ENCODE data around the gene SYNGR1. TPM values are rescaled to one million over a fixed set of nuclear protein-coding genes. Genes with fewer than 3 reads are reported as not detected.

Gene SYNGR1
- total and polyA plus RNA-seq, 8 donors = 0.45 to 18.1 (median 6.4) TPM

DNA sequence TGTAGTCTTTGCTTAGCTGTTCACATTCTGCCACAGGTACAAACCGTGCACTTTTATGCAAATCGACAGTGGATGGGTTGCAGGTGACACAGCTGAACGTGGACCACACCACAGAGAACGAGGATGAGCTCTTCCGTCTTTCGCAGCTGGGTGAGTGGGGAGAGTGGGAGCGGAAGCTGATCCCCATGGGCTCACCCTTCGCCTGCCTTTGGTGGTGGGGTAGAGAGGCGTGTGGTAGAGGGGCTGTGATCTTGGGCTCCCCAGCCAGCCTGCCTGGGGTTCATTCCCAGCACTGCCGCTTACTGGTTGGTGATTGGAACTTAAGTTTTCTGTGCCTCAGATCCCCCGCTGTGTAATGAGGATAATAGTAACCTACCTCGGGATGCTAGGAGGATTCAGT is 68.9 kb downstream of the SYNGR1 start:
- no peak overlapping the region for H3K4me3 ChIP-seq
- peaks cover 72 to 93% (median 89%) of the 10 kb centered on the region in 4 donors for H3K36me3 ChIP-seq
- WGBS, 5 donors = 89 to 96% (median 91%) methylated on average over 11 to 12 of the region's 12 CpGs
- no peak for DNase-seq
- peaks cover 0 to 10% (median 4%) of the 10 kb centered on the region in 4 donors for H3K4me1 ChIP-seq
- no peak overlapping the region for H3K27ac ChIP-seq
- TF ChIP-seq POLR2AphosphoS5 (IDR thresholded peaks at IDR 0.05) (no peak), EP300 (IDR thresholded peaks at IDR 0.05) (no peak), POLR2A (IDR thresholded peaks at IDR 0.05) (no peak)
- TF ChIP-seq, protein P1, sequence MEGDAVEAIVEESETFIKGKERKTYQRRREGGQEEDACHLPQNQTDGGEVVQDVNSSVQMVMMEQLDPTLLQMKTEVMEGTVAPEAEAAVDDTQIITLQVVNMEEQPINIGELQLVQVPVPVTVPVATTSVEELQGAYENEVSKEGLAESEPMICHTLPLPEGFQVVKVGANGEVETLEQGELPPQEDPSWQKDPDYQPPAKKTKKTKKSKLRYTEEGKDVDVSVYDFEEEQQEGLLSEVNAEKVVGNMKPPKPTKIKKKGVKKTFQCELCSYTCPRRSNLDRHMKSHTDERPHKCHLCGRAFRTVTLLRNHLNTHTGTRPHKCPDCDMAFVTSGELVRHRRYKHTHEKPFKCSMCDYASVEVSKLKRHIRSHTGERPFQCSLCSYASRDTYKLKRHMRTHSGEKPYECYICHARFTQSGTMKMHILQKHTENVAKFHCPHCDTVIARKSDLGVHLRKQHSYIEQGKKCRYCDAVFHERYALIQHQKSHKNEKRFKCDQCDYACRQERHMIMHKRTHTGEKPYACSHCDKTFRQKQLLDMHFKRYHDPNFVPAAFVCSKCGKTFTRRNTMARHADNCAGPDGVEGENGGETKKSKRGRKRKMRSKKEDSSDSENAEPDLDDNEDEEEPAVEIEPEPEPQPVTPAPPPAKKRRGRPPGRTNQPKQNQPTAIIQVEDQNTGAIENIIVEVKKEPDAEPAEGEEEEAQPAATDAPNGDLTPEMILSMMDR (IDR thresholded peaks at IDR 0.05) = no peak
- H3K27me3 ChIP-seq = no peaks in the 10 kb centered on the region
- no peaks in the 10 kb centered on the region for H3K9me3 ChIP-seq
- intact Hi-C loops (cut with DNase I; ENCODE audit: low total_unique reads) = no loop called here

DNA sequence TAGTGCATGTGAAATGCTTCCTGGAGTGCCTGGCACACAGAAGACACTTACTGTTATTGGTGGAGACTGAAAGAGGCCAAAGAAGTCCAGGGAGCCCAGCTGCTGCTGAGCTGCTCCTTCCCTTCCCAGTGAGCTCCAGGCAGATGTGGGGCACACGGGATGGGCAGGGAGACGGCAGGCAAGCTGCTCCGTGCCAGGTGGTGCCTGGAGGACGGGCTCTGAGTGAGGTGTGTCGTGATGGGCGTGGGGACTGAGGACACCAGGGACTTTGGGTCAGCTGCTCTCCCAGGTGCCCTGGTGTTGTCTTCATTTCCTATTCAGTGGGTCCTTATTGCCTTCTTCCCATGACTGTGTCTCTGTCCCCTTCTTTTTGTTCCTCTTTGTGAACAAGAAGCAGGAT is 69.3 kb downstream of the SYNGR1 start:
- no peak for DNase-seq

DNA sequence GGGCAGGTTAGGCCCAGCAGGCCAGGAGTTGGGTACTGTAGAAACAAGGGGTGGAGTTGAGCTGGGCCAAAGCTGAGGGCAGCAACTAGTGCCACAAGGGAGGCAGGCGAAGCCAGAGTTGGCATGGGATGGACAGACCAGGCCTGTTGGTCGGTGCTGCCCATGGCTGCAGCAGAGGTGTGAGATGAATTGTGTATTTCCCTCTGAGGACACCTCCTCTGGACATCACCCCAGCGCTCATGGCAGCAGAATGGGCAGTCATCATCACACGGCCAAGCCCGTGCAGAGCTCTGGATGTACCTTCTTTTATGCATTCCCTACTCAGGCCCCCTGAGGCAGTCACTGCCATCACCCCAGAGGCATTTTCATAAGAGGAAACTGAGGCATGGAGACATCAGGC is 70.1 kb downstream of the SYNGR1 start:
- Histone ChIP-seq H3K36me3 (peaks cover 84 to 100% (median 99%) of the 10 kb centered on the region in 4 donors), H3K27ac (no peak overlapping the region), H3K27me3 (no peaks in the 10 kb centered on the region), H3K4me1 (peaks cover 0 to 2% (median under 1%) of the 10 kb centered on the region in 4 donors), H3K4me3 (no peak overlapping the region), H3K9me3 (no peaks in the 10 kb centered on the region)
- 84 to 95% (median 93%) methylated on average over 4 to 5 of the region's 5 CpGs for WGBS, 5 donors
- no peak for DNase-seq
- TF ChIP-seq, protein P1 (IDR thresholded peaks at IDR 0.05) = no peak
- intact Hi-C loops (cut with DNase I; ENCODE audit: low total_unique reads) = no loop called here

More for the DNA sequence above, 69.3 kb downstream of the SYNGR1 start:
- Histone ChIP-seq H3K4me3 (no peak overlapping the region), H3K4me1 (peaks cover 0 to 8% (median 3%) of the 10 kb centered on the region in 4 donors), H3K27me3 (no peaks in the 10 kb centered on the region), H3K36me3 (peaks cover 76 to 97% (median 93%) of the 10 kb centered on the region in 4 donors), H3K9me3 (no peaks in the 10 kb centered on the region), H3K27ac (no peak overlapping the region)
- TF ChIP-seq POLR2AphosphoS5 (IDR thresholded peaks at IDR 0.05) = no peak
- no peak for TF ChIP-seq POLR2A (IDR thresholded peaks at IDR 0.05)
- TF ChIP-seq EP300 (IDR thresholded peaks at IDR 0.05) = no peak
- TF ChIP-seq, protein P1 (IDR thresholded peaks at IDR 0.05) = no peak
- 88 to 94% (median 92%) methylated on average over 5 to 6 of the region's 6 CpGs for WGBS, 5 donors
- intact Hi-C loops (cut with DNase I; ENCODE audit: low total_unique reads) = no loop called here

DNA sequence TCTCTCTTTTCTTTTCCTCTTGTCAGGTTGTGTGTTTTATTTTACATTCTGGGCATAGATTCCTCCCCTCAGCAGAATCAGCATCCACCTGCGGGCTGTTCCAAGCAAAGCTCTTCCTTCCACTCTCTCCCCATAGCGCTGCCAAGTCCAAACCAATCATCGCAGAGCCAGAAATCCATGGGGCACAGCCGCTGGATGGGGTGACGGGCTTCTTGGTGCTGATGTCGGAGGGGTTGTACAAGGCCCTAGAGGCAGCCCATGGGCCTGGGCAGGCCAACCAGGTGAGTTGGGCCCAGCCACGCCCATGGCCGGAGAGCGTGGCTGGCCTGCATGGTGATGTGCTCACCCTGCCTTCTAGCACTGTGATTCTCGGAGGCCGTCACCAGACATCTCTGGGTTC is 71.9 kb downstream of the SYNGR1 start:
- intact Hi-C loops (cut with DNase I; ENCODE audit: low total_unique reads) = no loop called here
- WGBS, 5 donors = 92 to 99% (median 95%) methylated on average over 6 to 11 of the region's 11 CpGs
- no peak overlapping the region for H3K4me3 ChIP-seq
- no peak overlapping the region for H3K27ac ChIP-seq
- no peaks in the 10 kb centered on the region for H3K27me3 ChIP-seq
- DNase-seq = no peak
- H3K4me1 ChIP-seq = no peaks in the 10 kb centered on the region
- TF ChIP-seq, protein P1 (IDR thresholded peaks at IDR 0.05) = no peak
- H3K9me3 ChIP-seq = no peaks in the 10 kb centered on the region
- H3K36me3 ChIP-seq = peaks cover 75 to 100% (median 97%) of the 10 kb centered on the region in 4 donors

Measured in stomach (tissue), 9 donors.